Astrocyte of the cerebellum (primary cell): ENCODE measurements around the gene PACRG.
A peak's percentile ranks its signal among the peaks of the same experiment; 100 is the strongest.

Experiments used
- DNase-seq: peaks from one replicate; pipeline ENCODE4 v3.0.0-alpha.2; 2011; ENCODE audit warnings: low read depth
- H3K4me3 ChIP-seq: 2 replicates; pipeline ENCODE4 v1.5.1; 2011; ENCODE audit warnings: mild to moderate bottlenecking, low read depth, low read length, moderate library complexity
- in situ Hi-C: cut with HindIII; loops from 2 replicates; pipeline ENCODE4 v1.10.0; 2017; ENCODE audit warnings: low sequenced_read_pairs
- TF ChIP-seq, protein P1 (sequence below): IDR thresholded peaks from 2 replicates; pipeline ENCODE4 v1.5.1; 2012; ENCODE audit warnings: low read length, low read depth, moderate library complexity, mild to moderate bottlenecking; ENCODE audit errors: missing control alignments

PACRG gene

DNA sequence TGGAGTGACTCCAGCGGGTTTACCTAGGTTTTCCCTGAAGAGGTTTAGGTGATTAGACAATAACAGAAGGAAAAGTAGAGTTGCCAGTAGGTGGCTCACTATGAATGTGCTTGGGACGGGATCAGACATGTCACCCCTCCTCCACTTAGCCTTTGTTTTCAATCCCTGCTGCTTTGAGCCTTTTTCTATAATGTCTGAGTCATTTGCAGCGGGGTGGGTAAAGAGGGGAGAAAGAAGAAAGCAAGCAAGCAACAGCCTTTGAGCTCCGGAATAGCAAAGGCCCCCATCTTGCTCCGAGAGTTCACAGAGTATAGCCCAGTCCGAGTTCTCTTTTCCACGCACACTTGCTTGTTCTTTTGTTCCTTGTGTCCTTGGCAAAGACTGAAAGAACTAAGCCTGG is 129.1 kb downstream of the PACRG start:
- TF ChIP-seq, protein P1, sequence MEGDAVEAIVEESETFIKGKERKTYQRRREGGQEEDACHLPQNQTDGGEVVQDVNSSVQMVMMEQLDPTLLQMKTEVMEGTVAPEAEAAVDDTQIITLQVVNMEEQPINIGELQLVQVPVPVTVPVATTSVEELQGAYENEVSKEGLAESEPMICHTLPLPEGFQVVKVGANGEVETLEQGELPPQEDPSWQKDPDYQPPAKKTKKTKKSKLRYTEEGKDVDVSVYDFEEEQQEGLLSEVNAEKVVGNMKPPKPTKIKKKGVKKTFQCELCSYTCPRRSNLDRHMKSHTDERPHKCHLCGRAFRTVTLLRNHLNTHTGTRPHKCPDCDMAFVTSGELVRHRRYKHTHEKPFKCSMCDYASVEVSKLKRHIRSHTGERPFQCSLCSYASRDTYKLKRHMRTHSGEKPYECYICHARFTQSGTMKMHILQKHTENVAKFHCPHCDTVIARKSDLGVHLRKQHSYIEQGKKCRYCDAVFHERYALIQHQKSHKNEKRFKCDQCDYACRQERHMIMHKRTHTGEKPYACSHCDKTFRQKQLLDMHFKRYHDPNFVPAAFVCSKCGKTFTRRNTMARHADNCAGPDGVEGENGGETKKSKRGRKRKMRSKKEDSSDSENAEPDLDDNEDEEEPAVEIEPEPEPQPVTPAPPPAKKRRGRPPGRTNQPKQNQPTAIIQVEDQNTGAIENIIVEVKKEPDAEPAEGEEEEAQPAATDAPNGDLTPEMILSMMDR: peak; percentile 72
- in situ Hi-C loops: loop anchor here (10.0 kb wide), 1 partner anchor 558 kb away; the partner anchor contains the start of gene QKI
- peak overlapping the region; percentile 13 for H3K4me3 ChIP-seq
- DNase-seq: peak; percentile 90

- no peak for DNase-seq
- H3K4me3 ChIP-seq: peak overlapping the region; percentile 13
- TF ChIP-seq, protein P1: no peak
- in situ Hi-C loops: loop anchor here (10.0 kb wide), 1 partner anchor 557 kb away; the partner anchor contains the start of gene QKI
These were observed 129.6 kb downstream of the PACRG start for GRCh38 chr6:162857326-162857725.

DNA sequence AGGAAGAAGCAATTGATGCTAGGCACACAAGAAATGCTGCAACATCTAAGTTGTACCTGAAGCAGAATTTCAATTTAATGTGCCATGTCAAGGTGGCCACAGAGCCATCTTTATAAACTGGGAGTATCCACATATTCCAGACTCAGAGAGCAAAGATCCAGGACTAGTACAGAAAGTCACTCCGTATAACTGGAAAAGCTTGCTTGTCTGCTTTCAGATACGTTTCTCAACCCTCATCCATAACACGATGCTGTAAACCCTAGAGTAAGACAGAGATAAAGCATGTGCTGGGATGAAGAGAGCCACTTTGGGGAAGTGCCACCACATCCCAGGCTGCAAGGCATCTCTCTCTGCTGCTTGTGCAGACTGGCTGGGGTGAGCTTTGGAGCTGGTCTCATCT is 134.7 kb downstream of the PACRG start:
- H3K4me3 ChIP-seq: no peak overlapping the region
- in situ Hi-C loops: no loop called here
- no peak for DNase-seq
- TF ChIP-seq, protein P1: no peak

DNA sequence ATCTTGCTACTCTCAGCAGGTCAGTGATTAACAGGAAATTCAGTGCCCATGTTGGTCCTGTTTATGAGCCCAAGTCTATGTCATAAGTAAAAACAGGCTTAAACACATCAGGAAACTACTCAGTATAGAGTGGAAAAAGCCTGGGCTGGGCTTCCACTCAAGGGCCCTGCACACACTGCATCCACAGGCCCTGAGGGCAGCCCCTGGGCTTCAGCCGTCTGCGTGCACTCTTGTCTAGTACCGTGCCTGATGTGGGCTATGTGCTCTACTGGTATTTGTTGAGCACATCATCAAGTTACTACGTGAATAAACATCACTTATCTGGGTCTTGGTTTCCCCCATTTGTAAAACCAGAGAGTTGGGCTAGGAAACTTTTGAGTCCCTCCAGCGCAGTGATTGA is 135.2 kb downstream of the PACRG start:
- DNase-seq: no peak
- H3K4me3 ChIP-seq: no peak overlapping the region
- TF ChIP-seq, protein P1: no peak
- in situ Hi-C loops: no loop called here

DNA sequence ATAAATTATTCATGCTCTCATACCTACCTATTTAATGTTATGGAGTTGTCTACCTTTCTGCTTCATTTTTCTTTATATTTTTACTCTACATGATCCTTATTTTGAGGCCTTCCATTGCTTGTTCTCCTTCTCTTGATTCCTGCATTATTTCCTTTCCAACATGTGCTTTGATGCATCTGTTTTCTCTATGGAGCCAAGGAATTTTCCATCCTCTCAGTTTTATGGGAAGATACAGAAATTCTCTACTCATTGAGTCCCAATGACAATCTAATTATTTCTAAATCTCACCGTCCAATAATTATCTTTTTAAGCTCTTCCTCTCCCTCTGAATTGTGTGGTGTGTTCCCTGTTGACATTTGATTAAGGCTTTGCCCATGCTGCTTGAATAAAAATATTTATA is 136.0 kb downstream of the PACRG start:
- in situ Hi-C loops: no loop called here
- TF ChIP-seq, protein P1: no peak
- no peak overlapping the region for H3K4me3 ChIP-seq
- no peak for DNase-seq

DNA sequence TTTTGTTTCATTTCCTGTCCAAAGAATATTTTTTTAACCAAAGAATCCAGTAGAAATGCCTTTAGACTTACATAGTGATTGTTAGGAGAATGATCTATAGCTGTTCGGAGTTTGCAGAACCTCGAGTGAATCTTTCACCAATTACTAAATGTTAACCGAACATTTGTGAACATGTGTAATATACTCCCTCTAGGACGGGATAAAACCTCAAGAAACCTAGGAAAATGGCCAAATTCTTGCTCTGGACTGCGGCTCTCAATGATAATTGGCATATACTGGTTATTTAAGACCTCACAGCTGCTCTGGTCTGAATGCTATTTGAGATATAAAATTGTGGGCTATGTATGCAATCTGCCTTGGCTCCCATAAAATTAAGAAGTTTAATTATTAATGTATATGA is 137.1 kb downstream of the PACRG start:
- in situ Hi-C loops: no loop called here
- TF ChIP-seq, protein P1: no peak
- no peak overlapping the region for H3K4me3 ChIP-seq
- DNase-seq: peak; percentile 23

DNA sequence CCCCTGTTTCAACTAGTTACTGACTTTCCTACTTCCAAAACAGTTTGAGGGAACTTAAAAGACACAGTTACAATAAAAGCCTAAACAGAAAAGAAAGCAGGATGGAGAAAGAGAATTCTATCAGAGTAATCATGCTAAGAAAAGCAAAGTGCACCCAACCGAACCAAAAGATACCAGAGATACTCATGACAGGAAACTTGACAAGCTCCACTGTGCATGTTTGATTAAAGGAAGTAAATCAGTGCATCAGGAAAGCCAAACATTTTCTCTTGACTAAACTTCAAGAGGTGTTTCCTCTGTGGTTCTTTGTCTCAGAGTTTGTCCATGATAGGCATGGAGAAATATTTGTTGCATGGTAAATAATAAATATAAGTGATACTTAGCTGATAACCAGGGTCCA is 138.9 kb downstream of the PACRG start:
- in situ Hi-C loops: no loop called here
- DNase-seq: no peak
- TF ChIP-seq, protein P1: no peak
- no peak overlapping the region for H3K4me3 ChIP-seq
